22Rv1 (cell line): ENCODE measurements around the gene NQO1.

Experiments used
- CTCF ChIP-seq: fragments of 450-650 bp; IDR thresholded peaks from 2 replicates; pipeline ENCODE4 v1.5.1; 2017; ENCODE audit warnings: mild to moderate bottlenecking
- ZFX ChIP-seq: fragments of 450-650 bp; IDR thresholded peaks from 2 replicates; pipeline ENCODE4 v1.6.1; 2017; ENCODE audit warnings: antibody characterized with exemption, borderline replicate concordance

GRCh38 chr16:69756705-69757104 lies 30.3 kb upstream of the NQO1 start:
- no peak for TF ChIP-seq ZFX
- TF ChIP-seq CTCF: no peak
